Activated CD4-positive, alpha-beta T cell treated with anti-CD3 and anti-CD28 coated beads for 1 hour (primary cell): ENCODE measurements around the gene XPOT.

ENCODE experiments used
- DNase-seq: peaks from one replicate; pipeline ENCODE4 v3.0.0-alpha.2; 2020

The XPOT gene

DNA sequence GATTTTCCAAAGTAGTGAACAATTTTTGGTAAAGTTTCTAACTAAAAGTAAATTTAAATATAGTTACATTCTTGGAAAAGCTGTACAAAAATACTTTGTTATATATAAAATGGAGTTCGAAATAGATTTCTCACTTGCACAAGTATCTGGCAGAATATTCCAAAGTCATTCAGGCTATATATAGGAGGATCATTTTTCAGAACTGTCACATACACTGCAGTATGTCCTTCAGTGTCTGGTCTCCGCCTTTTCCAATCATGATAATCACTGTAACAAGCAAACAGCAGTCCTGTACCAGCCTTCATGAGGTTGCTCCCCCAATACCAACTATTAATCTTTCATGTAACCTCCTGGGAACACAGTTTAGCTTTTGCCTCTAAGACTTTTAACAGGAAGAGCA is 66.3 kb downstream of the XPOT start:
- no peak for DNase-seq

DNA sequence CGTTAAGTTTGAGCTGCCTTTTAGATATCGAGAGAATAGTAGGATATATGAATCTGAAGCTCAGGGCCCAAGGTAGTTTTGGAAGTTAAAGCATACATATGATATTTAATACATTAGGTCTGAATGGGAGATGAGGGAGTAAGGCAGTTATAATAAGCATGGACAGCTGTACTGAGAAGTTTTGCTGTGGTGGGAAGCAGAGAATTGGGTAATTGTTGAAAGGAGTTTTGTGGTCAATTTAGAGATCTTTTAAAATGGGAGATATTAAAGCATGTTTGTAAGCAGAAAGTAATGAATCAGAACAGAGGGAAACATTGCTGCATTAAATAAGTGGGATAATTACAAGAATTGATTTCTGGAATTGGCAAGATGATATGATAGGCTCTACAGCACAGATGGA is 69.0 kb downstream of the XPOT start:
- DNase-seq = no peak

DNA sequence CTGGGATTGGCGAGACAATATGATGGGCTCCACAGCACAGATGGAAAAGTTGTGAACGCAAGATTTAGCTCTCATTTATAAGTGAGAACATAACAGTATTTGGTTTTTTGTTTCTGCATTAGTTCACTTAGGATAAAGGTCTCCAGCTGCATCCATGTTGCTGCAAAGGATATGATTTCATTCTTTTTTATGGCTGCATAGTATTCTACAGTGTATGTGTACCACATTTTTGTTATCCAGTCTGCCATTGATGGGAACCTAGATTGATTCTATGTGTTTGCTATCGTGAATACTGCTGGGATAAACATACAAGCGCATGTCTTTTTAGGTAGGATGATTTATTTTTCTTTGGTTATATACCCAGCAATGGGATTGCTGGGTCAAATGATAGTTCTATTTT is 71.3 kb downstream of the XPOT start:
- no peak for DNase-seq

GRCh38 chr12:64476844-64477243 is 72.7 kb downstream of the XPOT start:
- no peak for DNase-seq

- DNase-seq = no peak
Observed at GRCh38 chr12:64478661-64479060, 74.5 kb downstream of the XPOT start.

DNA sequence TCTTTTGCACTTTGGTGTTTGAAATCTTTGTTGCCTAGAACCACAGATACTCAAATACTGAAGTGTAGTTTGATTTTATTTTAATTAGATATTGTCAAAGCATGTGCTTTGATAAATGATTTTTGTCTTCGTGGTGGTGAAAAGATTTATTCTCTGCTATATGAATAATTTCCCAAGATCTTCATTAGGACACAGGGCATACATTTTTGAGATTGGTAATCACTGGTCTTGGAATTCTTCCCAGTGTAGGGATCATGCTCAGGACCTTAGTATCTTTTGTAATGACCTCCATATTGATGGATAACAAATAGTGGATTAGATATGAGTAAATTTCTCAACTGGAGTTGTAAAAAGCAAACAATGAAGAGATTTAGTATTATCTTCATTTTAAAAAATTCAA is 76.0 kb downstream of the XPOT start:
- no peak for DNase-seq

- DNase-seq = no peak
Observed at GRCh38 chr12:64486657-64487056, 82.5 kb downstream of the XPOT start.

DNA sequence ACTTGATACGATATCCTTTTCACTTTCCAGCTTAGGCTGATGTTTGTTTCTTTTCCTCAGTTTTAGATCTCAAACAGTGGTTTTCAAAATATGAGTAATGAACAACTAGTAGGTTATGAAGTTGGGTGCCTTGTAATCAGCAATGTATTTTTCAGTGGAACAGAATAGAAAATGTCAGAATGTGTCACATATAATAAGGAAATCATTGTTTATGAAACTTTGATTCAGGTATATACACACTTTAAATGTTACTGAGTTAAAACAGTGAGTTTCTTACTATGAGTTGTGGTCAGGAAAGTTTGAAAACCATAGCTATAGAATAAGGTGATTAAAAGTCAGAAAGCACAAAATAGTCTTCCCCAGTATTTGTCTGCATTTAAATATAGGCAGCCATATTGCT is 87.5 kb downstream of the XPOT start:
- DNase-seq = no peak

DNA sequence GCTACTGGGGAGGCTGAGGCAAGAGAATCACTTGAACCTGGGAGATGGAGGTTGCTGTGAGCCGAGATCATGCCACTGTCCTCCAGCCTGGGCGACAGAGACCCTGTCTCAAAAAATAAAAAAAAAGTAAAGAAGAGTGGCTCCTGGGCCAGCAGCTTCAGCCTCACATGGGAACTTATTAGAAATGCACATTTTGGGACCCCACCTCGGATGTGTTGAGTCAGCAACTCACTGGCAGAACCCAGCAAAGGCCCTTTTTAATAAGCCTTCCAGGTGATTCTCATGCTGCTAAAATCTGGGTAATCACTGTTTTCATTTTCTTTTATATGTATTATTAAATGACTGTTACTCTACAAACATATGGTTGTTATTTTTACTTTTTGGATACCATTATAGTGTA is 89.3 kb downstream of the XPOT start:
- DNase-seq = no peak

DNA sequence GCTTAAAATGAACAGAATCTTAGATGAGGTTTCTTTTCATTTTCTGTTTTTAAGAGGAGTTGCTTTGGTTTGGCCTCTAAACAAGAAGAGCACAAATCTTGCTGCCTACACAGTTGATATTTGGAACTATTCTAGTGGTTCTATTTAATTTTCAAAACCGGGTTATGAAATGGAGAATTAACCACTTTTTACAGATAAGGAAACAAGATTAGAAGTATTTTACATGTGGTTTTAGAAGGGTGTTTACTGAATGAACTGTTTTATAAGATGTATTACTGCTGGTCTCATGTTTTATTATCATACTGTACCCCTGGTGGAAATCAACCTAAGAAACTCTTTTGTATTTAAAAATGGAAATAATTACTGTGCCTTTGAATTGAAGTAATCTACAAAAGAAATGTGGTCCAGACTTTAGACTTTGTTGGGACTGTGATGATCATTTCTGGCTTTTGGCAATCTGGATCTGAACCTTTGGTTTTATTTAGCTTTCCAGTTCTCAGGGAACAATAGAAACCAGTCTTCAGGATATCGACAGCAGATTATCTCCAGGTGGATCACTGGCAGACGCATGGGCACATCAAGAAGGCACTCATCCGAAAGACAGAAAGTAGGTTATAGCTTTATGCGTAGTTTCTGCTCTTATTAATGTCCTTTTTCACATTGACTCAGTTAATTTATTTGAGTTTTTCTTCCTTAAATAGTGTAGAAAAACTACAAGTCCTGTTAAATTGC is 91.0 kb downstream of the XPOT start:
- DNase-seq = no peak

DNA sequence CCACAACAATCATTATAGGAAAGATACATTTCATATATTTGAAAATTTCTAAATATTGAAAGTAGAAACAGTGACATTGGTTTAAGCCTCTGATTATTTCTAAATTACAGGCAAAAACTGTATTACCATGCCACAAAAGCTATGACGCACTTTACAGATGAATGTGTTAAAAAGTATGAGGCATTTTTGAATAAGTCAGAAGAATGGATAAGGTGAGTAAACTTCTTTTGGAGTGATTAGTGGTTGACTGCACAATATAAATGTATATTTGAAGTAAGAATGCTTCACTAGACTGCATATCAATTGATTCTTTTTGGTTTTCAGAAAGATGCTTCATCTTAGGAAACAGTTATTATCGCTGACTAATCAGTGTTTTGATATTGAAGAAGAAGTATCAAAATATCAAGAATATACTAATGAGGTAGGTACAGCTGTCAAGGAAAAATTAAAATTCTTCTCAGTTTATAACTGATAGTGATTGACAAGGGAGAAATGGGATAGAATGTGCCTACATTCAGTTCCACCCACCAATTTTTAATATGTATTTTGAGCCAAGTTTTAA is 92.7 kb downstream of the XPOT start:
- no peak for DNase-seq

DNA sequence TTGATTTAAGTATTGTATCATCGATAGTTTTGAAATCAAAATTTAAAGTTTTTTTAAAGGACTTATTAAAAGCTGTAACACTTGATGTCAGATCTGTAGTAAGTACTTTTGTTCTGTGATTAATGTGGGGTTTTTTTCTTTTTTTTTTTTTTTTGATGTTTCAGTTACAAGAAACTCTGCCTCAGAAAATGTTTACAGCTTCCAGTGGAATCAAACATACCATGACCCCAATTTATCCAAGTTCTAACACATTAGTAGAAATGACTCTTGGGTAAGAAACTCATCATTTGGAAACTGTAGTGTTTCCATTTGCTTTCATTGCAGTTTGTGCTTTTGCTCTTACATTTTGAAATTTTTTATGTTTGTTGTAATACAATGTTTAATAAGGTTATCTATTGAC is 93.3 kb downstream of the XPOT start:
- no peak for DNase-seq

DNA sequence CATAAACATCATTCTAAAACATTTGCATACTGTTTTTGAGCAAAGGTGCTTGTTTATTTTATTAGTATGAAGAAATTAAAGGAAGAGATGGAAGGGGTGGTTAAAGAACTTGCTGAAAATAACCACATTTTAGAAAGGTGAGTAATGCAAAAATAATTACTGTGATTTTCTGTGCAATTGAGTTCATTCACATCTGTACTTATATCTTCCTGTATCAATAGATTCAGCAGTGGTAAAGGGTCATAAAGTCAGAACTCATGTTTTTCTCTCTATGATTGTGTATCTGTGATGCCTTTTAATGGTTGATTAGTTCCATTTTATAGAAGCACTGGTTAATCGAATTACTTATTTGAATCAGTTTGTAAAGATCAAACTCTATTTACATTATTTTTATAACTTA is 93.7 kb downstream of the XPOT start:
- no peak for DNase-seq

GRCh38 chr12:64500394-64500793 is 96.2 kb downstream of the XPOT start:
- DNase-seq = no peak
